H9 (cell line): Measurements from ENCODE around the gene R3HDM1. TPM values are rescaled to one million over a fixed set of nuclear protein-coding genes. Genes with fewer than 3 reads are reported as not detected.

Source experiments
- DNase-seq: peaks from one replicate; pipeline ENCODE4 v3.0.0-alpha.2; 2017
- H2AFZ ChIP-seq: one replicate; pipeline ENCODE4 v1.6.1; 2013; ENCODE audit warnings: mild to moderate bottlenecking, low read length, control low read depth, moderate library complexity
- H2AK5ac ChIP-seq: 2 replicates; pipeline ENCODE4 v1.6.1; 2013; ENCODE audit warnings: low read length, control low read depth, mixed read lengths; ENCODE audit not compliant: insufficient read length
- H2BK120ac ChIP-seq: one replicate; pipeline ENCODE4 v1.6.1; 2013; ENCODE audit warnings: low read depth, mild to moderate bottlenecking, low read length, control low read depth, inconsistent platforms; ENCODE audit not compliant: poor library complexity, severe bottlenecking
- H2BK12ac ChIP-seq: 2 replicates; pipeline ENCODE4 v1.6.1; 2013; ENCODE audit warnings: low read length, control low read depth, mixed read lengths, low read depth; ENCODE audit not compliant: insufficient read length
- H2BK15ac ChIP-seq: 2 replicates; pipeline ENCODE4 v1.6.1; 2013; ENCODE audit warnings: low read depth, low read length, control low read depth
- H2BK20ac ChIP-seq: one replicate; pipeline ENCODE4 v1.6.1; 2013; ENCODE audit warnings: low read depth, mild to moderate bottlenecking, low read length, control low read depth, inconsistent platforms; ENCODE audit not compliant: poor library complexity, severe bottlenecking
- H2BK5ac ChIP-seq: 2 replicates; pipeline ENCODE4 v1.6.1; 2013; ENCODE audit warnings: low read length, control low read depth, mixed read lengths; ENCODE audit not compliant: insufficient read length
- H3K14ac ChIP-seq: 2 replicates; pipeline ENCODE4 v1.6.1; 2013; ENCODE audit warnings: low read length, control low read depth; ENCODE audit not compliant: insufficient read depth
- H3K18ac ChIP-seq: 2 replicates; pipeline ENCODE4 v1.6.1; 2013; ENCODE audit warnings: low read depth, mild to moderate bottlenecking, mixed read lengths, low read length, control low read depth; ENCODE audit not compliant: insufficient read length
- H3K23ac ChIP-seq: 2 replicates; pipeline ENCODE4 v1.6.1; 2013; ENCODE audit warnings: low read length, control low read depth, mixed read lengths, low read depth; ENCODE audit not compliant: insufficient read length
- H3K23me2 ChIP-seq: 2 replicates; pipeline ENCODE4 v1.6.1; 2013; ENCODE audit warnings: low read depth, mild to moderate bottlenecking, mixed read lengths, low read length, control low read depth; ENCODE audit not compliant: insufficient read length, poor library complexity, severe bottlenecking
- H3K27ac ChIP-seq: 2 replicates; pipeline ENCODE4 v1.5.1; 2013; ENCODE audit warnings: low read length, control low read depth, mixed read lengths, low read depth; ENCODE audit not compliant: insufficient read length
- H3K27me3 ChIP-seq: 2 replicates; pipeline ENCODE4 v1.6.1; 2013; ENCODE audit warnings: low read length, control low read depth, inconsistent platforms; ENCODE audit not compliant: insufficient read depth
- H3K4ac ChIP-seq: 2 replicates; pipeline ENCODE4 v1.6.1; 2013; ENCODE audit warnings: low read depth, mild to moderate bottlenecking, control low read depth, inconsistent platforms, low read length, moderate library complexity
- H3K4me1 ChIP-seq: 2 replicates; pipeline ENCODE4 v1.6.1; 2013; ENCODE audit warnings: low read length, control low read depth, inconsistent platforms; ENCODE audit not compliant: insufficient read depth
- H3K4me2 ChIP-seq: 2 replicates; pipeline ENCODE4 v1.6.1; 2013; ENCODE audit warnings: low read length, control low read depth, mixed read lengths; ENCODE audit not compliant: insufficient read length, insufficient read depth
- H3K56ac ChIP-seq: 2 replicates; pipeline ENCODE4 v1.6.1; 2013; ENCODE audit warnings: low read depth, mild to moderate bottlenecking, mixed read lengths, low read length, control low read depth; ENCODE audit not compliant: insufficient read length
- H3K79me1 ChIP-seq: 2 replicates; pipeline ENCODE4 v1.6.1; 2013; ENCODE audit warnings: low read depth, mild to moderate bottlenecking, moderate library complexity, low read length, control low read depth, inconsistent platforms; ENCODE audit not compliant: insufficient read depth, poor library complexity, severe bottlenecking
- H3K79me2 ChIP-seq: 2 replicates; pipeline ENCODE4 v1.6.1; 2013; ENCODE audit warnings: low read length, control low read depth, inconsistent platforms; ENCODE audit not compliant: insufficient read depth
- H3K9ac ChIP-seq: 2 replicates; pipeline ENCODE4 v1.6.1; 2013; ENCODE audit warnings: low read length, control low read depth, mixed read lengths; ENCODE audit not compliant: insufficient read length; ENCODE audit errors: extremely low read depth
- H3K9me3 ChIP-seq: one replicate; pipeline ENCODE4 v1.6.1; 2013; ENCODE audit warnings: low read depth, low read length, inconsistent platforms; ENCODE audit not compliant: control insufficient read depth
- H3T11ph ChIP-seq: one replicate; pipeline ENCODE4 v1.6.1; 2013; ENCODE audit warnings: mild to moderate bottlenecking, low read length, control low read depth, inconsistent platforms
- H4K20me1 ChIP-seq: one replicate; pipeline ENCODE4 v1.6.1; 2013; ENCODE audit not compliant: control insufficient read depth, insufficient read length, insufficient read depth
- H4K5ac ChIP-seq: 2 replicates; pipeline ENCODE4 v1.6.1; 2013; ENCODE audit warnings: low read depth, mild to moderate bottlenecking, mixed read lengths, low read length, control low read depth; ENCODE audit not compliant: insufficient read length
- H4K8ac ChIP-seq: replicated peaks from 2 replicates; pipeline ENCODE4 v1.6.1; 2013; ENCODE audit warnings: low read length, control low read depth, mixed read lengths, low read depth; ENCODE audit not compliant: insufficient read length
- H4K91ac ChIP-seq: 2 replicates; pipeline ENCODE4 v1.6.1; 2013; ENCODE audit warnings: low read depth, mild to moderate bottlenecking, moderate library complexity, mixed read lengths, low read length, control low read depth; ENCODE audit not compliant: insufficient read length
- H3K27ac Mint-ChIP-seq, 3 experiments: 2 replicates in 2 of 3; 3 replicates in 1 of 3; pipeline ENCODE4 v1.8.0; 2020 to 2021; ENCODE audit warnings: mixed read lengths in 3 of 3, mild to moderate bottlenecking in 1 of 3, moderate library complexity in 1 of 3
- H3K27me3 Mint-ChIP-seq: 2 replicates; pipeline ENCODE4 v1.8.0; 2021; ENCODE audit warnings: low read depth, mild to moderate bottlenecking, moderate library complexity, mixed read lengths
- H3K36me3 Mint-ChIP-seq, 3 experiments: 2 replicates in 2 of 3; 3 replicates in 1 of 3; pipeline ENCODE4 v1.8.0; 2020 to 2021; ENCODE audit warnings: low read depth in 3 of 3, mixed read lengths in 3 of 3; ENCODE audit not compliant: insufficient read depth in 1 of 3
- H3K4me1 Mint-ChIP-seq, 2 experiments: 2 replicates each; pipeline ENCODE4 v1.8.0; 2020; ENCODE audit warnings: mixed read lengths in 2 of 2
- H3K4me3 Mint-ChIP-seq, 2 experiments: 2 replicates in 1 of 2; 3 replicates in 1 of 2; pipeline ENCODE4 v1.8.0; 2020 to 2021; ENCODE audit warnings: mild to moderate bottlenecking in 2 of 2, mixed read lengths in 2 of 2, moderate library complexity in 1 of 2
- H3K9me3 Mint-ChIP-seq, 2 experiments: 2 replicates in 1 of 2; 3 replicates in 1 of 2; pipeline ENCODE4 v1.8.0; 2020; ENCODE audit warnings: mild to moderate bottlenecking in 2 of 2, mixed read lengths in 2 of 2, moderate library complexity in 1 of 2
- CTCF ChIP-seq: fragments of 200-600 bp; sonication (generic); conservative IDR thresholded peaks from 3 replicates; pipeline ENCODE4 v1.8.0; 2021; ENCODE audit warnings: antibody characterized with exemption, mild to moderate bottlenecking
- WGBS: extraction: QIAGEN DNeasy Blood & Tissue Kit; methylation state at CpG from one replicate; pipeline ENCODE4 v1.1.7; 2013; ENCODE audit warnings: missing lambda C conversion rate, low lambda C conversion rate, mixed read lengths; ENCODE audit not compliant: insufficient read length; ENCODE audit errors: extremely low coverage; 5-methylcytosine and 5-hydroxymethylcytosine counted together
- total RNA-seq: library from RNA; stranded (reverse); gene quantifications from 2 replicates; pipeline ENCODE4 v1.2.1, GENCODE V29; 2021

Gene R3HDM1
- total RNA-seq, 1 experiment from 2014 or later = 58.8 TPM

- no peaks in the 10 kb centered on the region for H3K4me1 Mint-ChIP-seq
- H3K36me3 Mint-ChIP-seq = peaks cover 28 to 47% (median 42%) of the 10 kb centered on the region in 3 experiments
- Histone ChIP-seq H4K91ac (no peak overlapping the region), H3K4ac (no peak overlapping the region), H3K23ac (no peak overlapping the region), H3K4me2 (no peak overlapping the region), H3K9ac (no peak overlapping the region), H2AK5ac (no peak overlapping the region), H3K27ac (no peak overlapping the region), H3K23me2 (no peaks in the 10 kb centered on the region), H2AFZ (no peak overlapping the region), H2BK120ac (no peak overlapping the region), H3T11ph (no peak overlapping the region), H3K27me3 (no peaks in the 10 kb centered on the region), H2BK15ac (no peak overlapping the region), H3K79me2 (no peaks in the 10 kb centered on the region), H3K9me3 (no peaks in the 10 kb centered on the region), H3K4me1 (no peaks in the 10 kb centered on the region), H2BK12ac (no peak overlapping the region), H4K5ac (no peak overlapping the region), H2BK20ac (no peak overlapping the region), H3K79me1 (no peaks in the 10 kb centered on the region), H3K18ac (no peak overlapping the region), H3K14ac (no peak overlapping the region), H3K56ac (no peak overlapping the region), H4K8ac (no peak overlapping the region), H2BK5ac (no peak overlapping the region), H4K20me1 (no peaks in the 10 kb centered on the region)
- H3K4me3 Mint-ChIP-seq = no peak overlapping the region
- DNase-seq = no peak
- WGBS = no CpG with 5 or more reads among the region's 2 CpGs
- H3K27me3 Mint-ChIP-seq = no peaks in the 10 kb centered on the region
- no peak for TF ChIP-seq CTCF
- H3K27ac Mint-ChIP-seq = no peak overlapping the region
- no peaks in the 10 kb centered on the region for H3K9me3 Mint-ChIP-seq
These were observed 116.7 kb downstream of the R3HDM1 start for GRCh38 chr2:135647836-135648579.
